ENCODE data around the gene HDAC7.

- TF ChIP-seq ZNF10 (CRISPR knock-in tag; IDR thresholded peaks at IDR 0.05; ENCODE audit: borderline replicate concordance, low read depth) (no peak), ZBTB3 (CRISPR knock-in tag; IDR thresholded peaks at IDR 0.05; ENCODE audit: borderline replicate concordance, low read depth) (no peak), PHB2 (IDR thresholded peaks at IDR 0.05; ENCODE audit: partially characterized antibody) (no peak), NR2C2 (CRISPR knock-in tag; IDR thresholded peaks at IDR 0.05; ENCODE audit: borderline replicate concordance) (no peak), ARID3A (IDR thresholded peaks at IDR 0.05; ENCODE audit: low read depth, low read length) (no peak), YY1 (IDR thresholded peaks at IDR 0.05; ENCODE audit: insufficient read depth, insufficient replicate concordance, low read depth, low read length) (no peak), ELF4 (CRISPR knock-in tag; IDR thresholded peaks at IDR 0.05; ENCODE audit: borderline replicate concordance) (no peak)
Measured at GRCh38 chr12:47864646-47865235, 45.0 kb upstream of the HDAC7 start.

All from HepG2 (cell line).